Right renal pelvis (tissue), 4 donors: Measurements from ENCODE around the gene ATRNL1. TPM values are rescaled to one million over a fixed set of nuclear protein-coding genes. Genes with fewer than 3 reads are reported as not detected.

Experiments
- DNase-seq, 4 donors: peaks; one replicate each; pipeline ENCODE4 v3.0.0-alpha.2; 2013; ENCODE audit warnings: low read depth in 4 of 4, low spot score in 3 of 4, missing footprints in 1 of 4
- polyA plus RNA-seq, 4 donors: library from polyadenylated mRNA; unstranded; fragments of 120-200 nt; gene quantifications; one replicate each; pipeline ENCODE4 v1.2.1, GENCODE V29; 2013; ENCODE audit not compliant: insufficient read length in 4 of 4

Gene ATRNL1
- polyA plus RNA-seq, 4 donors, result 21.9 to 31.7 (median 28.9) TPM

DNA sequence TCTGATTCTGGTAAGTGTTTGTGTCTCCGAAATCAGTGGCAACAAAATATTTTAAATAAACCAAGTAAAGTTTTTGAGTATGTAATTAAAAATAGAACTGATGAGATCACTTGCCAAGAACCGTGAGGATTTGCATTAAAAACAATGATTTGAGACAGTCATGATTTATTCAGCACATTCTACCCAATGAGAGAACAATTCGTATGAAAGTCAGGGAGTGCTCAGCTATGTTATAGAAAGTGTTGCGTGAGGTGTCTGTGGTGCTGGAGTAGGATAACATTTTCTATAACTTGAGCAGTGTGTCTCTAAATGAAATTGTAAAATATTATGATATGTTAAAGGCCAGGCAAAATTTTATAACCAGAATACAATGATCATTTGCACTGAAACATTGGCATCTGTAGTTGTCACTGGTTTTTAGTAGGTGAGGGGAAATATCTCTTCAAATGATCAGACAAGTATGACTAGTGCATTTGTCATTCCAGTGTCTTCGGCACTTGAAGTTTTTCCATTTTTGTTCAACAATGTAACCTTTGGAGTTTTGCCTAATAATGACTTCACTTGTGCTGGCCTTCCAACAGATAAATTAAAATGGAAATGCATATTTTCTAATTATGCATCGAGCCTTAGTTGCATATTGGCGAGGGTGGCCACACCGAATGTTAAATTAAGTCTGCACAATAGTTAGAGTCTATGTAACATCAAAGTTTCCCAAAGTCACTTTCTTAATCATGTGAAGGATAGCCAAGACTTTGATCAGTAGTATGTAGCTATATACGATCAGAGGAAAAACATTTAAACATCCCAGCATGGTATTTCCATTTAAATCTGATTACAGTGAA is 844.0 kb downstream of the ATRNL1 start:
- DNase-seq, result no peak

DNA sequence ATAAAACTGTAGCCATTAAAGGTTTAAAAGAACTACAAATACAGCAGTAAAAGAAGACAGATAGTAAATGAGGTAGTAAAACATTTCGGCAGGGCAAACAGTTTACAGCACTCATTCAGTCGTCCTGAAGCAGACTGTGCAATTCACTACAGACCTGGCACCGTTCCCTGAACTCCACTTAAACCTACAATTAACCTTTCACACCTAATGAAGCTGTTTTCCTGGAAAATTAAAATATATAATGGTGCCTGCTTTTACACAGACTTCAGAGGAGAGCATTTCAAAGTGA is 844.5 kb downstream of the ATRNL1 start:
- peak in 2 of 4 donors; percentile 29 to 37 for DNase-seq

DNA sequence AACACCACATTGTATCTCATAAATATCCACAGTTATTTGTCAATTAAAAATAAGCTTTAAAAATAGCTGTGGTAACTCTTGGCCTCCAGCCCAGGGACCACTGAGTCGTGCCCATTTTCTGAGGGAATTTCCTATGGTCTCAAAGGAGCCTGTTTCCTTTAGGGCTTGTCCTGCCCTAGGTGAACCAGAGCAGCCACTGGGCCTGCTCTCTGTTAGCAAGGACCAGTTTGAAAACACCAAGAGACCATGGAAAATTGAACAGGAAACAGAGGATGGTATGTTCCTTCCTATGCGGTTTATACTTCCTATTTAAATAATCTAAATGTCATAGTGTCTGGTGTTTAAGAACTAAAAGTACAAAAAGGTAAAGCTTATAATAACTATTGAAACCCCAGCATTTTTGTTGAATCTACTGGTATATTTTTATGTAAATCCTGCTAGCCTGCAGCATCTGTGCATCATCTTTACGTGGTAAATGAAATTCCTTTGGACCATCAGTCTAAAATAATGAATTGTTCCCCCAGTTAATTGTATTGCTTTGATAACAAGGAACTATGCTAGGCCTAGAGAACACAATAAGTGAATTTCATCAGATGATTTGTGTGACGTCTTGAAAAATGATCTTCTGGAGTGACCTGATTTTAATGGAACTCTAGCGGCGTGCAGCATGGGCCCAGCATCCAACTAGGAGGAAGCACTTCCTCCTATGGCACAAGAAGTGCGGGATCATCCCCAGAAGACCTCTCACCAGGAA is 846.1 kb downstream of the ATRNL1 start:
- DNase-seq, result no peak

DNA sequence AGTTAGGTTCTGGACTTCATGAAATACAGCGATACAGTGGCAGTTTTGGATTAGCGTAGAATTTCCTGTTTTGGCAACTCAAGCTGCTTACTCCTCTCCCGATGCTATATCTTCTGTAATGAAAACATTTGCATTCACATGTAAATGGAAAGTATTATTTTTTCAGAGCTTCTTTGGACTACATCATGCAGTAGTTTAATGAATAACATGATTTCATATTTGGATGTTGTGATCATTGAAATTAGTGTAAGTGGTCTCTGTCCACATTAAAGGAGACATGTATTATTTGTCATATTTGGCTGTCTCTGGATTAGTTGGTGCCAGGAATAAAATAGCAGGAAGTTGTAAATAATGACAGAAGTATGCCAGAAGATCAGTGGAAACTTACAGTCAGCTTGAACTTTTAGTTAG is 848.2 kb downstream of the ATRNL1 start:
- DNase-seq, result peak in 2 of 4 donors; percentile 20 to 23

DNA sequence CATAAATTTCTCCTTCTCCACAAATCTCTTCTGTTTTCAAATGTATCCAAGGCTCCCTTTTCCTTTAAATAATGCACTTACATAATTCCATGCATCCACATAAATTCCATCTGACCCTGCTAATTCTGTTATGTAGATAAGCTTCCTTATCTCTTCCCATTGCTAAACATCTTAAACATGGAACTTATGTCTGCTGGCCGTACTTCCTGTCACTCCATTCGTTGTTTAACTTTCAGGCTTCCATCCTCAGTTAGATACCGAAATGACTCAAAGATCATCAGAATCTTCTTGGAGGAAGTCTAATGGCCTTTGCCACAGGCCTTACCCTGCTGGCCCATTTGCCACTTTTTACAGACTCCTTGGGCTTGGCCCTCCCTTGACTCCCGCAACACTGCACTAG is 848.9 kb downstream of the ATRNL1 start:
- peak in 1 of 4 donors; percentile 19 for DNase-seq

DNA sequence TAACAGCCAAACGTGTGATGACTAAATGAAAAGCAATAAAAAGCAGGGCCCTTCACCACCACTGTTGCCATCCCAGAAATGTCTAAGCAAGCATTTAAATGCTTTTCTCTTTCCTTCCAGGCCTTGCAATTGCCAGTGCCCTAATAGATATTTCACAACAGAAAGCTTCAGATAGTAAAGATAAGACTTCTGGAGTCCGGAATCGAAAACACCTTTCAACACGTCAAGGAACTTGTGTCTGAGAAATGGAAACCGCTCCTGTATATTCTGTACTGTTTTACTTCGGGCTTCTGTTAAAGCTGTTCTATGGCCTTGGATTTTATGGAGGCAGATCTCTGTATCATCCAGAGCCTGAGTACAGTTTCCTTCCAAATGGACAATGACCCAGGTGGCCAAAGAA is 851.4 kb downstream of the ATRNL1 start:
- no peak for DNase-seq

DNA sequence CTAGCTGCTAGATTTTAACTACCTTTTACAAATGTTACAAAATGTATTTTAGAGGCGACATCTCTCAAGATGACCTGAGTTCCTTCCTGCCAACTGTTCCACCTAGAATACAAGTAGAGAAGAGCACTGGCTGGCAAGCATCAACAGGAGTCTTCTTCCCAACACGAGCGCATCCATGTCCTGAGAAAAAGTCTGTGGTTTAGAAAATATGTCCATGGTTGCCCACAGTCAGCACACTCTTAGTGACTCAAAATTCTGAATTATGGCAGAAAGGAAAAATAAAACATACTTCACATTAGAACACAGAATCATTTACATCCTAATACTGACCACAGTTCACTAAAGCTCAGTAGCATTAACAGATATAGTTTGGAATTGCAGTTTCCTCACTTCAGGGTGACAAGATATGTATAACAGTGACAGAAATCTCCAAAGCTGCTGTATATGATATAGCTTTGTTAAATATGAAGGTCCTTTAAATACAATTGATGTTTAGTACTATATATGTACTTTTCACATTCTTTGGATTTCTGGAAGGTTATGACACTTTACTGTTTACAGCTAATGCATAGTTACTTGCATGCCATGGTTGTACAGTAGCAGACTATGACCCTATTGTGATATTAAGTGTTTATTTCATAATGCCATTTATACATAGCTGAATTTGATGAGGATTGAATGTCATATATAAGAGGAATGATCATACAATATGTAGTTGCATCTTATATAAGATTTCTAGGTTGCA is 852.7 kb downstream of the ATRNL1 start:
- no peak for DNase-seq

DNA sequence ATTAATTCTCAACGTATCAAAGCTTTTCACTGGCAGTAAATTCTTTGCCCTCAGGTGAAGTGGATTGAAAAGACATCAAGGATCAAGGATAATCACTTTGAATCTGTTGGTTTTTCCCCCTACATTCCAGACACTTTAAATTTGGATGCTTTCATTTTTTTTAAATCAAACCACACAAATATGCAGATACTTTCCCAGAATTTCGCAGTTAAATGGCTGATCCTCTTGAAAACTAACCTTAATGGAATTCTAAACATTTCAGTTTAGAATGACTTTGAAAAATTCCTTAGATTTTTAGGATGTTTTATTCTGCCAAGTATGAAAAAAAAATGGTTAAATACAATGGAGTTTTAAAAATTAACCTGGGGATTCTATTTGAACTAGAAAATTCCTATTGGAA is 853.9 kb downstream of the ATRNL1 start:
- DNase-seq, result no peak

DNA sequence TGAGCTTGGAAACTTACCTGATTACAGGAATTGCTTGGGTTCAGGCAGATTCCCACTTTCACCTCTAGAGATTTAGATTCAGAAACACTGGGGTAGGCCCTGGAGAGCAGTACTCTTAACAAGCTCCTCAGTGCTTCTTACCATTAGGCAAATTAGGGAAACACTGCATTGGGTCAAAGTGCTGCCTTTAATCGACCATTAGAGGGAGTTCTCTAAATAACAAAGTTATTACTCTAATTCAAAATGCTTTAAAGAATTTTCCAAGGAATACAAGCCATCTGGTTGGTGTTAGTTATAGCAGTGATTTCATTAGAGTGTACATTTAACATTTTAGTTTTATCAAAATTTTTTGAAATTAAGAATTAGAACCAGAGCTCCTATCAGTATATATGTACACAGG is 855.3 kb downstream of the ATRNL1 start:
- no peak for DNase-seq

DNA sequence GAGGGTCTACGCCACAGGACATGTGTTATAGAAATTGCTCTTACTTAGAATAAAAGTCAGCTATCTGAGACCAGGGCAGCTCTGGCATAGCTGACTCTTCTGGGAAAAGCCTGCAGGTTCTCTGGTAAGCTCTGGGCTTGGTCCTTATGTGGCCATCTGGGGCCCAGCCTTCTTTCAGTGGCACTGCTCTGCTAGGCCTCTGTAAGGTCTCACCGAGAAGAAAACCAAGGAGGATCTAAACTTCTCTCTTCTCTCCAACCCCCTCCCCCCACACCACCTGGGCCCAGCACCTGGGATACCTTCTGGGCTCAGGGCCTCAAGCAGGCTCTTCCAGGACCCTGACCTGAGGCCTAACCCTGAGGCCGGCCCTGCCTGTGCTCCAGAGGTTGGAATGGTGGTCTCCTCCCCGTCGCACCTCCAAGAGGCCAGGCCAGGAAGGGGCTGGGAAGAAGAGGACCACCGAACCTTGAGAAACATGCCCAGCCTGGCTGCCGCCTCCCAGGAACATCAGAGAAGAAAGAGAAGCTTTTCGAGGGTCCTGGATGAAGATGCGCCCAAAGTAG is 856.2 kb downstream of the ATRNL1 start:
- no peak for DNase-seq

DNA sequence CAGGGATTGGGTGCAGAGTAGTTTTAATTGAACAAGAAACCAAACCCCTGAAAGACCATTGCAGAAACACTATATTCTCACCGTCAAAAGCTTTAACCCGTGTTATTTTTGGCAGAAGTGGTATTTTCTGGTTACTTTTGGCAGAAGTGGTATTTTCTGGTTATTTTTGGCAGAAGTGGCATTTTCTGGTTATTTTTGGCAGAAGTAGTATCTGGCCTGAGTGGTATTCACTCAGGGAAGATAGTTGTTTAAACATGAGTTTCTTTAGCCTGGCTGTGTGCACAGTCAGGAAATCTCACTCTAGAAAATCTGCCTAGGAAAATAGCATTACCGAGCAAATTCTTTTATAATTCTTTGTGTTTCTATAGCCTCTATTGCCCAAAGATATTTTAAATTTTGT is 857.2 kb downstream of the ATRNL1 start:
- no peak for DNase-seq

DNA sequence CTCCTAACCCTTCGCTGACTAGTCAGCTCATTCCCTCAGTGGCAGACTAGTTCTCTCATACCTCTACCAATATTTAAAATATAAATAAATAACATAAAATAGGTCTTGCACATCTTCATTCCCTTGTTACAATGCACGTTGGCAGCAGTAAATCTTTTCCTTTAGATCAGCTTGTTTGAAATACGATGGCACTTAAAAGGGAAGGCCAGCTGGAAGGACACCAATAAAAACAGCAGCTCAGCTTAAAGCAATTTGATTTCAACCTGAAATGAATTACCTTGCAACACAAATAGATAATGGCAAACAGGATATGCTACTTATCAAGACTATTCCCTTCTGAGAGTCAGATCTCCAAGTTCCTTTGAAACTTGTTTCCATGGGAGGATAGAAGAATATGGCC is 858.1 kb downstream of the ATRNL1 start:
- DNase-seq, result no peak

DNA sequence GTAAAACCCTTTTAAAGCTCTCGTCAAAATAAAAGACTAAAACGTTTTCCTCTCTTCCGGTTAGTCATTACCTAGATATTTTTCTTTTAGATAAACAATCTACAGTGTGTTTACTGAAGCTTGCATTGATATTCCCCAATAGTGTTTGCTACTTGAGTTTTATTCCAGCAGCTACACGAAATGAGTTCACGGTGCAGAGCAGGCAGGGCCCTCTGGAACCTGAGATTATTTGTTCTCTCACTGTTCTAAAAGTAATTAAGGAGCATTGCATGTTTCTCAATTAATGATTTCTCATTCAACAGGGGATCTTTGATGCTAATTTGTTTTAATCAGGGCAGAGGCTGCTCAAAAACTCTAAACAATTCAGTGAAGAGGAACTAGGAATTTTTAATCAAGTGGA is 860.1 kb downstream of the ATRNL1 start:
- DNase-seq, result no peak

DNA sequence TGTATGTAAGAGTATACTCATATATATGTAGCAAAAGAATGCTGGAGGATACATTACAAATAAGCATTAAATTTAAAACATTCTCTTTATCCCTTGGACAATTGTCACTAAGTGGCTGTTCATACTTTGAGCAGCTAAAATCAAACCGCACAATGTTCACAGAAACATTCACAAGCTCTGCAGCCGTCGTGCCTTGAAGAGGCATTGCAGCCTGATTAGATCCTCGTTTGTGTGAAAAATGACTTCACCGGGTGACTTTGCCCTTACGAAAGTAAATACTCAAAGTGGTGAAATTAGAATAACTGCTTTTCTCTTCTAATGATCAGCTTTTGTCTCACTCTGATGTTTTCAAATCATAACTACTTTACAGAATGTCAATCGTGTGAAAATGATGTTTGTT is 860.8 kb downstream of the ATRNL1 start:
- DNase-seq, result no peak

DNA sequence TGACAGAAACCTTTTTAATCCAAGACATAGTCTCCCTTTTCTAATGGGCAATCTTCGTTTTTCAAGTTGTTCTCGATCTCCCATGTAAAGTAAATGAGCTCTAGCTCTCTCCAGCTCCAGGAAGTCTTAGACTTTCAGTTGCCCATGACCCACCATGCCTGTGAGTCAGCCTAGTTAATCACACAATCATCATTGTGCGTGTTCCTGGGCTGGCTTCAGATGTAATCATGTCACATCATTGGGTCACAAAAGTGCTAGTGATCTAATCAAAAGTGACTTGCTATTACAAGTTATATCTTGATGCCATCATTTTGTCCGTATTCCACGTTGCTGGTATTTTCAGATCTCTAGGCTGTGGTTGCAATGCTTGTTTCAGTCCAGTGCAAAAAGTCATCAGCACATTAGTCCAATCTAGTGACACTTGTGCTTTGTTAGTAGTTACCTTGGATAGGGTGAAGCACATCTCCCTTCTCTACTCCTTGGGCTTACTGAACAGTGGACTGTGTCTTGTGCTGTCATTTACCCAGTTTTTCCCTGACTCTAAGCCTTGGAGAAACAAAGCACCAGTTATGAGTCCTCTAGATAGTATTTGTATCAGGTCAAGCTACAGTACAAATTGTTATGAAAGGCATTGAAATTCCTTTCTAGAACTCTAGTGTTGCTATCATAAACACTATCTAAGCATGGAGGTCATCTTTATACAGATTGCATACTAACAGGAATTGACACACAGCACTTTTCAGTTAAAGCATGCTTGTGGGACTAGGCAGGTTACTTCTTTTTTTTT is 863.3 kb downstream of the ATRNL1 start:
- DNase-seq, result no peak

DNA sequence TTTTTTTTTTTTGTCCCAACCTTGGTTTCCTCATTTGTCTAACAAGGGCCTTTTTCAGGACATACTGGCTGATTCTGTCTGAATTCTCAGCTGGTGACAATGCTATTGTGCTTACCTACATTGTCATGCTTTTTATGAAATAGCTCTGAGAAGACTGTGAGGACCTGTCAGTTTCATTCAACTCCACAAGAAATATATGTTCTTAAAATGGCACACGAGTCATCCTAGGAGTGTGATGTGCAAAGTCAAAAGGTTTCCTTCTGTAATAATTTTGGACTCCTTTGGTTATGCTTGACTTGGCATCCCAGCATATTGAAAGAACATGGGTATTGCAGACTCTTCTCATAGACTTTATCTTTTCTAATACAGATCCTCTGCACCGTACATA is 863.8 kb downstream of the ATRNL1 start:
- no peak for DNase-seq

DNA sequence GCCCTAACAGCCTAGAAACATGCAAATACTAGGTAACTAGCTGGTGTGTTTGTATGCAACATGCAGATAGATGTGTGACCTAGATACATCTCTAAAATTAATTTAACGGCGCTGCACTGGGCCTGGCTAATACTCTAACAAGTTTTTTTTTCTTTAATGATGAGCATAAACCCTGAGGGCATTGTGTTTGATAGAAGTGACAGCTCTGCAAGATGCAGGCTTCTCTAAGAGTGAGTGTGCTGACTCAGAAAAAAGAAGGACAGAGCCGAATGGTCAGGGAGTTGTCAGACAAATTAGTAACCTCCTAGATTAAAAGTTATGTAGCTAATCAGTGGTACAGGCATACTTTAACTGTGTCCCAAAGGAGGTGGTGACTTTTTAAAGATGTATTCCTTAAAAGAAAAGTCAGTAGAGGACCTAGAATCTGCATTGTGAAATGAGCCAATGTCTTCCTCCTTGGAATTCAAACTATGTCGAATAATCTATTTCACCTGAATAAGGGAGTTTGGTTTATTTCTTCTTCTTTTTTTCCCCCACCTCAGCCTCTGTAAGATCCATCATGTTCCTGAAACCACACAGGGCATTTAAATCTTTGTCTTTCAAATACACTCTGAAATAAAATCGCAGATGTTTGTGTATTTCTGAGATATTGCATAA is 864.7 kb downstream of the ATRNL1 start:
- no peak for DNase-seq

DNA sequence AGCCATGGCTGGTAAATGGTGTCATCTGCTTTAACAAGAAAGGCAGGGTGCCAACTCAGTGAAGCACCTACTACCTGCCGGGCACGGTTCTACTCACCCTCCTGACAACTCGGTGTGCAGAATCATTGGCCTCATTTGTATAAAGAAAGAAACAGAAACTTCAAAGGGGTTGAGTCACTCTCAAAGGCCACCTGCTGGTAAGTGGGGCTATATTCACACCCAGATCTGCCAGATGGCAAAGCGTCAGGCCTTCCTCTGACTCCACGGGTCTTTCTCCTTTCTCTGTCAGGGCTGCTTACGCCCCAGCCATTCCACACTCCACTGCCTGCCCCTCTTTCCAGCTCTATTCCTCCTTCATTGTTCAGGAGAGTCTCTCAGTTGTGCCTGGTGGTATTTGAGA is 870.7 kb downstream of the ATRNL1 start:
- DNase-seq, result no peak

DNA sequence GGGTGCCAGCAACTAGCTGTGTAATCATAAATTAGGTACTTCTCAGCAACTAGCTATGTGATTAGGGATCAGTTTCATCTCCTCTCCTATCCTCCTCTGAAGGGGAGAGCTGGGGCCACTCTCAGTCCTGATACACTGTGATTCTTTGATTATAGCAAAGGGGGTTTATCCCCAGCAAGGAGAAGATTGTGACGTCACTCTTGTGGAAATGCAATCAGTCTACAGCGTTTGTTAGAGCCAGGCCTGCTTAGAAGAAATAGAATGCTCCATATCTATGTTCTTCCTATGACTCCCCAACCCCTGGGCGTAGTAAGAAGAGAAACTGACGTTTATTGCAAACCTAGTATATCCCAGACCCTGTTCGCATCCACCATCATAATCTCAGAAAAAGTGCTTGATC is 871.7 kb downstream of the ATRNL1 start:
- no peak for DNase-seq

DNA sequence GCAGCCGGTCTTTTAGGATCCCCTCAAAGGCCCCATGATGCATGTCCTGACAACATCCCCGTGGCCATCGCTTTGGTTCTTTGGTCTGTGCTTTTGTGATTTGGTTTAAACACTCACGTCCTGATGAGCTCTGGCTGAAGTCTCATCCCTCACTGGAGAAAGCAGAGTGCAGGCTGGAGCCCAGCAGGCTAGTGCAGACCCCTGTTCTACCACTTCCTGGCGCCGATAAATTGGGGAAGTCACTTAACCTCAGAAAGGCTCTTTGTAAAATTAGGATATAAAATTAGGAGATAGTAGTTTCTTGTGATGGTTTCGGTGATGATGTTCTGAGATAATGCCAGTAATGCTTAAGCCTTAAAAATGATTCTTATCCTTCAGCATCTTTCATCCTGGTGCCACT is 872.2 kb downstream of the ATRNL1 start:
- DNase-seq, result no peak
